Calu3 (cell line): ENCODE results near the gene NCKAP5. TPM values are rescaled to one million over a fixed set of nuclear protein-coding genes. Genes with fewer than 3 reads are reported as not detected.

Experiments used
- BruUV-seq: library from RNA; stranded (reverse); fragments of 400-500 nt; replicated peaks from 2 replicates; lab custom pipeline; 2021; lab: Mats Ljungman, UMichigan
- CTCF ChIA-PET: fragments of 300-600 bp; sonication (Branson Sonifier 250); formaldehyde crosslinking; loops from one replicate; lab custom pipeline; 2022; ENCODE audit warnings: antibody characterized with exemption; lab: Charles Lee
- DNase-seq: peaks from one replicate; pipeline ENCODE4 v3.0.0; 2022
- H3K27ac Mint-ChIP-seq: one replicate; pipeline ENCODE4 v1.8.0; 2022; ENCODE audit warnings: mixed read lengths; ENCODE audit not compliant: unreplicated experiment
- H3K27me3 Mint-ChIP-seq: one replicate; pipeline ENCODE4 v1.8.0; 2022; ENCODE audit warnings: mixed read lengths; ENCODE audit not compliant: unreplicated experiment
- H3K36me3 Mint-ChIP-seq: one replicate; pipeline ENCODE4 v1.8.0; 2022; ENCODE audit warnings: mild to moderate bottlenecking, moderate library complexity, mixed read lengths; ENCODE audit not compliant: insufficient read depth, unreplicated experiment
- H3K4me1 Mint-ChIP-seq: one replicate; pipeline ENCODE4 v1.8.0; 2022; ENCODE audit warnings: mild to moderate bottlenecking, low read depth, mixed read lengths; ENCODE audit not compliant: unreplicated experiment
- H3K4me3 Mint-ChIP-seq: one replicate; pipeline ENCODE4 v1.8.0; 2022; ENCODE audit warnings: mild to moderate bottlenecking, low read depth, moderate library complexity, mixed read lengths; ENCODE audit not compliant: unreplicated experiment
- H3K9me3 Mint-ChIP-seq: one replicate; pipeline ENCODE4 v1.8.0; 2022; ENCODE audit warnings: low read depth, mixed read lengths; ENCODE audit not compliant: unreplicated experiment
- CTCF ChIP-seq: fragments of 200-600 bp; IDR thresholded peaks from one replicate; pipeline ENCODE4 v1.8.0; 2022; ENCODE audit warnings: antibody characterized with exemption; ENCODE audit not compliant: unreplicated experiment
- intact Hi-C: fragments of 100-400 bp; cut with micrococcal nuclease; formaldehyde crosslinking; loops from one replicate; pipeline ENCODE4 v1.10.0; 2022; ENCODE audit not compliant: unreplicated experiment
- total RNA-seq: library from RNA; stranded (reverse); gene quantifications from 2 replicates; pipeline ENCODE4 v1.2.3, GENCODE V29; 2022

NCKAP5 gene
- total RNA-seq, 1 experiment from 2014 or later = 2.2 TPM

GRCh38 chr2:133123904-133124303 lies 444.4 kb downstream of the NCKAP5 start:
- Mint-ChIP-seq H3K4me3 (no peak overlapping the region), H3K27me3 (no peaks in the 10 kb centered on the region), H3K36me3 (no peaks in the 10 kb centered on the region), H3K27ac (no peak overlapping the region), H3K4me1 (no peaks in the 10 kb centered on the region), H3K9me3 (no peaks in the 10 kb centered on the region)
- CTCF ChIA-PET = no interaction called here
- intact Hi-C loops = no loop called here
- no peak for DNase-seq
- no TSS peak for BruUV-seq
- TF ChIP-seq CTCF = no peak

GRCh38 chr2:133123393-133123792 lies 444.9 kb downstream of the NCKAP5 start:
- BruUV-seq = no TSS peak
- no peaks in the 10 kb centered on the region for H3K4me1 Mint-ChIP-seq
- TF ChIP-seq CTCF = no peak
- no peaks in the 10 kb centered on the region for H3K27me3 Mint-ChIP-seq
- no peaks in the 10 kb centered on the region for H3K36me3 Mint-ChIP-seq
- intact Hi-C loops = no loop called here
- no peak overlapping the region for H3K4me3 Mint-ChIP-seq
- no peak for DNase-seq
- H3K27ac Mint-ChIP-seq = no peak overlapping the region
- no peaks in the 10 kb centered on the region for H3K9me3 Mint-ChIP-seq
- CTCF ChIA-PET = no interaction called here

GRCh38 chr2:133122529-133122928 lies 445.7 kb downstream of the NCKAP5 start:
- BruUV-seq = no TSS peak
- H3K36me3 Mint-ChIP-seq = no peaks in the 10 kb centered on the region
- H3K4me3 Mint-ChIP-seq = no peak overlapping the region
- no peaks in the 10 kb centered on the region for H3K9me3 Mint-ChIP-seq
- CTCF ChIA-PET = no interaction called here
- intact Hi-C loops = no loop called here
- H3K27me3 Mint-ChIP-seq = no peaks in the 10 kb centered on the region
- no peak for DNase-seq
- TF ChIP-seq CTCF = no peak
- H3K27ac Mint-ChIP-seq = no peak overlapping the region
- no peaks in the 10 kb centered on the region for H3K4me1 Mint-ChIP-seq

GRCh38 chr2:133120310-133120709 lies 448.0 kb downstream of the NCKAP5 start:
- CTCF ChIA-PET = no interaction called here
- BruUV-seq = no TSS peak
- no peaks in the 10 kb centered on the region for H3K4me1 Mint-ChIP-seq
- H3K4me3 Mint-ChIP-seq = no peak overlapping the region
- H3K9me3 Mint-ChIP-seq = no peaks in the 10 kb centered on the region
- H3K27ac Mint-ChIP-seq = no peak overlapping the region
- intact Hi-C loops = no loop called here
- H3K27me3 Mint-ChIP-seq = no peaks in the 10 kb centered on the region
- no peak for TF ChIP-seq CTCF
- no peak for DNase-seq
- H3K36me3 Mint-ChIP-seq = no peaks in the 10 kb centered on the region
